ENCODE measurements around the gene ESRRG.

Gene ESRRG

GRCh38 chr1:216457356-216457755 lies 265.9 kb downstream of the ESRRG start:
- in situ Hi-C loops (cut with HindIII; ENCODE audit: low sequenced_read_pairs), result no loop called here

- in situ Hi-C loops (cut with HindIII; ENCODE audit: low sequenced_read_pairs), result no loop called here
Measured at GRCh38 chr1:216456682-216457081, 266.5 kb downstream of the ESRRG start.

- in situ Hi-C loops (cut with HindIII; ENCODE audit: low sequenced_read_pairs), result no loop called here
Measured at GRCh38 chr1:216453777-216454176, 269.5 kb downstream of the ESRRG start.

All from DLD1 (cell line).